GM12865 (cell line): Measurements from ENCODE around the gene FAM89B.

Source experiments
- DNase-seq: peaks from one replicate; pipeline ENCODE4 v3.0.0; 2010; ENCODE audit warnings: low read depth
- H3K4me3 ChIP-seq: 2 replicates; pipeline ENCODE4 v1.5.1; 2011; ENCODE audit warnings: mild to moderate bottlenecking, low read depth, low read length, control low read depth
- TF ChIP-seq, protein P1 (sequence below): IDR thresholded peaks from 2 replicates; pipeline ENCODE4 v1.5.1; 2011; ENCODE audit warnings: low read length, control low read depth, low read depth, inconsistent platforms; ENCODE audit not compliant: insufficient read depth; ENCODE audit errors: missing control alignments

The FAM89B gene

DNA sequence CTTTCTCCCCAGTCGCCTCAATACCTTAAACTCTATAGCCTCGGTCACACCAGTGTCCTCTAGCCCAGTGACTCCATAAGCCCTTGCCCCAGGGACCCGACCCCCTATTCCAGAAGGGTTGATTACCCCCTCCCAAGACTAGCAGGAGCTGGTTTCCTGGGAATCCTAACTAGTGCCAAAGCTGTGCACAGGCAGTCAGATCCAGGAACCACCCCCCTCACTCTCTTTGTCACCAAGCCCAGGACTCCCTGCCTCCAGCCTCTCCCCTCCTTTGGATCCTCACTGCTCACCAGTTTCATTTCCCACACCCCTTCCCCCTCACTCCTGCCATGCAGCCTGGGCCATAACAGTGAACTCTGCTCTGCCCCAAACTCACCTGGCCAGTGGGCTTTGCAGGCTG lies 23.9 kb upstream of the FAM89B start:
- H3K4me3 ChIP-seq: no peak overlapping the region
- TF ChIP-seq, protein P1, sequence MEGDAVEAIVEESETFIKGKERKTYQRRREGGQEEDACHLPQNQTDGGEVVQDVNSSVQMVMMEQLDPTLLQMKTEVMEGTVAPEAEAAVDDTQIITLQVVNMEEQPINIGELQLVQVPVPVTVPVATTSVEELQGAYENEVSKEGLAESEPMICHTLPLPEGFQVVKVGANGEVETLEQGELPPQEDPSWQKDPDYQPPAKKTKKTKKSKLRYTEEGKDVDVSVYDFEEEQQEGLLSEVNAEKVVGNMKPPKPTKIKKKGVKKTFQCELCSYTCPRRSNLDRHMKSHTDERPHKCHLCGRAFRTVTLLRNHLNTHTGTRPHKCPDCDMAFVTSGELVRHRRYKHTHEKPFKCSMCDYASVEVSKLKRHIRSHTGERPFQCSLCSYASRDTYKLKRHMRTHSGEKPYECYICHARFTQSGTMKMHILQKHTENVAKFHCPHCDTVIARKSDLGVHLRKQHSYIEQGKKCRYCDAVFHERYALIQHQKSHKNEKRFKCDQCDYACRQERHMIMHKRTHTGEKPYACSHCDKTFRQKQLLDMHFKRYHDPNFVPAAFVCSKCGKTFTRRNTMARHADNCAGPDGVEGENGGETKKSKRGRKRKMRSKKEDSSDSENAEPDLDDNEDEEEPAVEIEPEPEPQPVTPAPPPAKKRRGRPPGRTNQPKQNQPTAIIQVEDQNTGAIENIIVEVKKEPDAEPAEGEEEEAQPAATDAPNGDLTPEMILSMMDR: no peak

GRCh38 chr11:65549096-65549495 lies 23.2 kb upstream of the FAM89B start:
- H3K4me3 ChIP-seq: no peak overlapping the region
- TF ChIP-seq, protein P1: no peak
- DNase-seq: no peak

More for the DNA sequence above, 23.9 kb upstream of the FAM89B start:
- DNase-seq: no peak

DNA sequence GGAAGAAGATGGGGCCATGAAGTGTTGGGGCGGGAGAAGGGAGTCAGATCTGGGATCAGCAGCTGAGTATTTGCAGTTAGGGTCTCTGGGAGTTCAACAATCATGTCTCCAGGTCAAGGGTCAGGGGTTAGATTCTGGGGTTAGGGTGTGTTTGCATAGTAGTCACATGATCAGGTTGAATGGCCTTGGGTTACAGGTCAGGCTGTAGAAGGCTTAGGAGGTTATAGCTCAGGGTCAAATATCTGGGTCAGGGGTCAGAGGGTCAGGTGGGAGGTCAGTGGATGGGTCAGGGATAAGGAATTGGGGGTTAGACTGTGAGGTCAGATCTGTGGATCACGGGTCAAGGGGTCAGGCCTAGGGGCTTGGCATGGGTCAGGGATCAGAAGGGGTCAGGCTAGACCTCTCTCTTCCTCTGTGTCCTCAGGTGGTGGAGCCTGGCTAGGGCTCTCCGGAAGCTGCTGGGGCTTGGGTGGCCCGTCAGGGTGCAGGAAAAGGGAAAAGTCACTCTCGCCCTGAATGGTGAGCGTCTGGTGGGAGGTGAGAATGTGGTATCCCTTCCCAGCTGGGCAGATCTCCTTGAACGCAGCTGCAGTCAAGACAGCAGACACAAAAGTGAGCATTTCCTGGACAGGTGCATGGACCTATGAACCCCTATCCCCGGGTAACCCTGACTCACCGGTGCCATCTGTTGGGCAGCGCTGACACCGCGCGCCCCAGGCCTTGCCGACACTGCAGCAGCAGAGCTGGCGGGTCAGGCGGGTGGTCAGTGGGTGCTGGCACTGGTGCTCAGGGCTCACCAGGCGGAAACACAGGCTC lies 20.6 kb upstream of the FAM89B start:
- DNase-seq: peak; percentile 84
- TF ChIP-seq, protein P1: peak; percentile 72
- H3K4me3 ChIP-seq: no peak overlapping the region

- no peak for DNase-seq
- TF ChIP-seq, protein P1: no peak
- no peak overlapping the region for H3K4me3 ChIP-seq
These were observed 19.9 kb upstream of the FAM89B start for GRCh38 chr11:65552388-65552951.

- TF ChIP-seq, protein P1: no peak
- no peak overlapping the region for H3K4me3 ChIP-seq
- DNase-seq: peak; percentile 50
These were observed 18.9 kb upstream of the FAM89B start for GRCh38 chr11:65553301-65554001.

DNA sequence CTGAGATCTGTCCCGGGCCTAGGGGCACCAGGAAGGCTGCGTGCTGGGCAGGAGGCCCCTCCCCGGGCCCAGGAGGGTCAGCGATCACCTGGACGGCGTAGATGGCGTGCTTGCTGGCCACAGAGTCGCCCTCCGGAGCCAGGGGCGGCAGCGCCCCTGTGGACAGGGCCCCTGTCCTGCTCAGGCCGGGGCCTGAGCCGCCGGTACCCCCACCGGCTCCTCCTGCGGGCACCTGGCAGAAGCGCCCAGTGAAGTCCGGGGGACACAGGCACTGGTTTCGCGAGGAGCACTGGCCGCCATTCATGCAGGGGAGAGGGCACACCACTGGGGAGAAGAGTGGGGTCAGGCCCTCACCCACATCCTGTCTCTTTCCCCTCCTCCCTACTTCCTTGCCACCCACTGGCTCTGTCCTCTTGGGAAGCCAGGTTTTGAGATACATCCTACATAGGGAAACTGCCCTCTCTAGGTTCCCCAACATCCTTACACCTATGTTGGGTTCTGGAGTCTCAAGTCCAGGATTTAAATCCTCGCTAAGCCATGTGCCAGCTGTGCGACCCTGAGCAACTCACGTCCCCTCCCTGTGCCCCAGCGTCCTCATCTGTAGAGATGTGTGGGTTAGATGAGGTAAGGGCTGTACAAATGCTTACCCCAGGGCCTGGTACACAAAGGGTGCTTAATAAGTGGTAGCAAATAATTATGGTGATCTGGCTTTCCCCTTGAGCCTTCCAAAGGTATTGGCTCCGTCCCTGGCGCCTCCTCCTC lies 18.1 kb upstream of the FAM89B start:
- no peak for DNase-seq
- no peak overlapping the region for H3K4me3 ChIP-seq
- TF ChIP-seq, protein P1: no peak
